GM21367 (cell line): ENCODE results near the gene RXRB.

Experiments
- ATAC-seq: cut with Tn5 transposase; IDR thresholded peaks from one replicate; pipeline ENCODE4 v1.9.1; 2021; ENCODE audit not compliant: unreplicated experiment

The RXRB gene

GRCh38 chr6:33177552-33178446 is 22.7 kb downstream of the RXRB start:
- ATAC-seq, result no peak

- no peak for ATAC-seq
Observed at GRCh38 chr6:33176906-33177305, 23.6 kb downstream of the RXRB start.

GRCh38 chr6:33175436-33176069 is 24.9 kb downstream of the RXRB start:
- no peak for ATAC-seq

GRCh38 chr6:33174784-33175183 is 25.7 kb downstream of the RXRB start:
- no peak for ATAC-seq

DNA sequence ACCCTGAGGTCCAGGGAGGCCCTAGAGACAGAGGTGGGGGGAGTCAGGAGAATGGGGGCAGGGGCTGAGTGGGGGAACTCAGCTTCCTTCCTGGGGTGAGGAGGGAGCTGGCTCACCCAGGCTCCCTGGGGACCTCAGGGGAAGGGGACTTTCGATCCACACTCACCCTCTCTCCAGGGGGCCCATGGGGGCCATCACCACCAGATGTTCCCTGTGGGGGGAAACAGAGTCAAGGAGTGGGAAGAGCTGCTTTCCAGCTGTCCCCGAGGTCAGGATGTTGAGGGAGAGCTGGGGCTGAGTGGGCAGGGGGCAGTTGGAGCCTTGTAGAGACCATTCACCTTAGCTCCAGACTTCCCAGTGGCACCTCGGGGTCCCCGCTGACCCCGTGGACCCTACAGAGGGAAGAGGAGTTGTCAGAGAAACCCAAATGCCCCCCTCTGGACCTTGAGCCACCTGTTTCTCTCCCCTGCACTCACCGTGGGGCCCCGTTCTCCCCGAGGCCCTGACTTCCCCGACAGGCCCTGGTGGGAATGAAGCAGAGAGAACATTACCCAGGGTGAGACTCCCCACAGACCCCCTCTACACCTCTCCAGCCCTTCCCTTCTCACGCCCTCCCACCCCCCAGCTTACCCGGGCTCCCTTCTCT is 26.8 kb downstream of the RXRB start:
- no peak for ATAC-seq

GRCh38 chr6:33172688-33173534 is 27.6 kb downstream of the RXRB start:
- no peak for ATAC-seq

- ATAC-seq, result no peak
Observed at GRCh38 chr6:33171880-33172687, 28.4 kb downstream of the RXRB start.

- no peak for ATAC-seq
Observed at GRCh38 chr6:33171016-33171879, 29.2 kb downstream of the RXRB start.

DNA sequence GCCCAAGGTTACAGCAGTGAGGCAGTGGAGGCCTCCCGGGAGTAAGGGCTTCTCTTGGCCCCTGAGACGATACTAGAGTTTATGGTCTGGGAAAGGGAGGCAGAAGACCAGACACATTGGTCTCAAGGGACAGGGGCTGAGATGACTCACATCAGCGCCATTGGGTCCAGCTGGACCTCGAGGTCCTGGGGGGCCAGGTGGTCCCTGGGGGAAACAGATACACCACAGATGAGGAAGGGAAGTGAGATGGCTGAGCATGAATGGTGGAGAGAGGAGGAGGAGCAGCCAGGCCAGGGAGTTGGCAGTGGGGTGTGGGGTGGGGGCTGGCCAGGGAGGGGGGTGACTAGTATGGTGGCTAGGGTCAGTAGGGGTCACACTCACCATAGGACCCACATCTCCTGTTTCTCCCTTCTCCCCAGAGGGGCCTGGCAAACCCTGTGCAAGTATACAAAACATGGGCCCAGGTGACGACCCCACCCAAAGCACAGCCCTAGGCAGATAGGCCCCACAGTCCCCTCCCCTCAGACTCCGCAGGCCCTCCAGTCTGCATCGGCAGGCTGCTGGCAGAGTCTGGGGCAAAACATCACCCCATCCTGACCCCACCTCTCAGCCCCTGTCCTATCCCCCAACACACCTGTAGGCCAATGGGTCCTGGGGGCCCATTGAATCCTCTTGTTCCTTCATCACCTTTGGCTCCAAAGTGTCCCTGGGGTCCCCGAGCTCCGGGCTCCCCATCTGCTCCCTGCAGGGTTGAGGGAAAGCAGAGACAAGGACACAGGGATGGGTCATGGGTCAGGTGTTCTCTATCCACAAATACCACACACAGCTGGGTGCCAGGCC is 30.1 kb downstream of the RXRB start:
- ATAC-seq, result no peak

- no peak for ATAC-seq
Observed at GRCh38 chr6:33169291-33170175, 30.9 kb downstream of the RXRB start.

GRCh38 chr6:33168639-33169038 is 31.8 kb downstream of the RXRB start:
- no peak for ATAC-seq

DNA sequence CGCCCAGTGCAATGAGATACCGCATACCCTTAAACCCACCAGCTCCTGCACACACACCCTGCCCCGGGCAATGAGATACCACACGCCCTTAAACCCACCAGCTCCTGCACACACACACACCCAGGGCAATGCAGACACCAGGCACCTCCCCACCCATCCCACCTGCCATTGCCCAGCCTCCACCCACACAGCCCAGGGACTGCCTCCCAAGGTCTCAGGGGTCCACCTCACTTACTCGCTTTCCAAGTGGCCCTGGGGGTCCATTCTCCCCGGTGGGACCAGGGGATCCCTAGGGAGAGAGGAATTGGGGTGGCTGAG is 32.2 kb downstream of the RXRB start:
- no peak for ATAC-seq

DNA sequence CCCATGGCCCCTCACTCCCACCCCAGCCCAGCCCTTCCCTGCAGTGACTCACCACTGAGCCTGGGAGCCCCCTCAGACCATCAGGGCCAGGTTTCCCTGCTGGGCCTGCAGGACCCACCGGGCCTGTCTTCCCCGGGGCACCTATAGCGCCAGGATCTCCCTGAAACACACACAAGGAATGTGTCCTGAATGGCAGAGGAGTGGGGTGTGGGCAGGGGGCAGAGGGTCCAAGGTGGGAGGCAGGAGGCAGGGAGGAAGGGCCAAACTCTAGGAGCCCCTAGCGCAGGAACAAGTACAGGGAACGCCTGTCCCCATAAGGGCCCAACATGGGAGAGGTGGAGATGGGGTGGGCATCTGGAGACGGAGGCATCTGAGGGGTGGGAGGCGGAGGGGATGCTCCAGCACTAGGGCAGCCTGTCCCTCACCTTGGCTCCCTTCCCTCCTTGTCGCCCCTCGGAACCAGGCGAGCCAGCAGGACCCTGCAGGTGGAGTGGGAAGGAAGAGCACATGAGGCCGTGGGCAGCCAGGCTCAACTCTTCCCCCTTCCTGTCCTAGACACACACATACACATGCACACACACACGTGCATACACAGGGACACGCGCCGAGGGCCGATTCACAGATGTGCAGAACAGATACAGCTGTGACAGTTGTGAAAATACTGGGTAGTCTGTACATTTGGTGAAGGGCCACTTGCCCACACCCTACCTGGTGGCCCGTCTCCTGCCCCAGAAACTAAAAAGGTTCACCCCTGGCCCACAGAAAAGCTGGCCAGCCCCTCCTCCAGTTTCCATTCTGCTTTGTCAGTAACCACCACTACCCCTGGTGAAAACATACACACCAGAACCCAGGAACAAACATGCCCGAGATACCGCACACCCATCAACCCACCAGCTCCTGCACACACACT is 32.8 kb downstream of the RXRB start:
- no peak for ATAC-seq

DNA sequence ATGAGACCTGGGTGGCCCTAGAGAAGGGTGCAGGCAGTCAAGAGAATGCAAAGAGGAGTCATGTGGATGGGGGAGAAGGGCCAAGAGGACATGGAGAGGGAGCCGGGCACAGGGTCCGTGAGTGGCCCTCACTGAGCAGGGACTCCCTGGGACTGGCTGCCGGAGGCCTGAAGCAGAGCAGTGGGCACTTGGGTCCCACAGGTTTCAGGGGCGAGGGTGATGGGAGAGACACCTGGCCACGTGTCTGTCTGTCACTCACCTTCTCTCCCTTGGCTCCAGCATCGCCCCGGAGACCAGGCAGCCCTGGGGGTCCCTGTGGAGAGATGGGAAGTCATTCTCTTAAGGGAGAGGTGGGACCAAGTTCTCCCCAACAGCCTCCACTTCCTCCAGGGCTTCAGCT is 33.7 kb downstream of the RXRB start:
- ATAC-seq, result no peak

DNA sequence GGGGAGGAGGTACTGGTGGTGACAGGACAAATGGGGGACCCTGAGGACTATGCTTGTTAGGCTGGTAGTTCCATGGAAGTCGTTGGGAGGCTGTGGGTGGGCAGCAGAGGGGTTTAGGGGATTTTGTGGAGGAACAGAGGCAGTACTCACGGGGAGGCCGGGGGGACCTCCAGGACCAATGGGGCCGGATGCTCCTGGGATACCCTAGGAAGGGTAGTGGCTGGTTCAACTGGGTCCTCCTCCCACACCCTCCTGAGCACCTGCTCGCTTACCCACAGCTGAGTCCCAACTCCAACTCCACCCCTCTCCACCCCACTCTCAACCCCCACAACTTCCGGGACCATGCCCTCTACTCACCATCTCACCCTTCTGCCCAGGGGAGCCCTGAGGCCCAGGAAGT is 34.1 kb downstream of the RXRB start:
- no peak for ATAC-seq

GRCh38 chr6:33165581-33166258 is 34.7 kb downstream of the RXRB start:
- ATAC-seq, result no peak
